Measurements from ENCODE around the gene RARB.
A peak's percentile ranks its signal among the peaks of the same experiment; 100 is the strongest.

The RARB gene

DNA sequence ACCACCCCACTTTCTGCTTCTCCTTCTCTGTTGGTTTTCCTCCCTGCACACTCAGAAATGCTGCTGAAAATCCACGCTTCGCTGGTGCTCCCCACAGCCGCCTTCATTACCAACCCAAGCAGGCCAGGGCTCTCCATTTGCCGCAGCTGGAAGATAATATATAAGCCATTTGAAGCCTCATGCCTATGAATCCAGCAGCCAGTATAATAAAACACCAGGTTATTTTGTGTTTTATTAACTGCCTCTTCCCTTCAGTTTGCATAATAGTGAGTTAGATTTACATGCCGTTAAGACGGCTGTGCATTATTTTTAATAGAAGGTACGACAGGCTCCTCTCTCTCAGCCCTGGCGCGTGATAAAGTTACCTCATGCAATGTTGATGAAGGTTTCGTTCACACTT, 150.0 kb downstream of the RARB start:
- no peak for DNase-seq (ENCODE audit: low spot score)

DNA sequence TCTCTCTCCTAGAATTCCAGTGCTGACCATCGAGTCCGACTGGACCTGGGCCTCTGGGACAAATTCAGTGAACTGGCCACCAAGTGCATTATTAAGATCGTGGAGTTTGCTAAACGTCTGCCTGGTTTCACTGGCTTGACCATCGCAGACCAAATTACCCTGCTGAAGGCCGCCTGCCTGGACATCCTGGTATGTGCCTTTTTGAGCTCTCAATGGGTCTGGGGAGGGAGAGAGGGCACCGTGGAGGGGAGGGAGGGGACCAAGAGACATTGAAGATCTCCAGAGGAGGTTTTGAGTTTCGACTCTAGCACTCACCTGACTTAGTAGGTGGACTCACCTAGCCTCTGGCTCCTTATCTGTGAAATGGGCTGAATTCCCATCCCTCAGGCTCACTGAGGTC, 152.5 kb downstream of the RARB start:
- no peak for DNase-seq (ENCODE audit: low spot score)

DNA sequence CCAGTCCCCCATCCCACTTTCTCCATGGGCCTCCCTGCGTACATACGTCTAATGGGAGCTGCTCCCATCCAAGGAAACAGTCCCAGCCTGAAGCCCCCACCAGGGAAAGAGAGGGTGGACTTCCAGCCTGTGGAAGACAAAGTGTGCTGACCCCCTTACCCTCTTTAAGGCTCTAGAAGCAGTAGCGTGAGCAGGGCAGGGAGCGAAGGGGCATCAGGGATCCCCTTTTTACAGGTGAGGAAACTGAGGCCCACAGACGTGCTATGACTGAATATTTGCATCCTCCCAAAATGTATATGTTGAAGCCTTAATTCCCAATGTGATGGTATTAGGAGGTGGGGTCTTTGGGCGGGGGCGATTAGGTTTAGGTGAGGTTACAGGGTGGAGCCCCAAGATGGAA, 153.3 kb downstream of the RARB start:
- no peak for DNase-seq (ENCODE audit: low spot score)

DNA sequence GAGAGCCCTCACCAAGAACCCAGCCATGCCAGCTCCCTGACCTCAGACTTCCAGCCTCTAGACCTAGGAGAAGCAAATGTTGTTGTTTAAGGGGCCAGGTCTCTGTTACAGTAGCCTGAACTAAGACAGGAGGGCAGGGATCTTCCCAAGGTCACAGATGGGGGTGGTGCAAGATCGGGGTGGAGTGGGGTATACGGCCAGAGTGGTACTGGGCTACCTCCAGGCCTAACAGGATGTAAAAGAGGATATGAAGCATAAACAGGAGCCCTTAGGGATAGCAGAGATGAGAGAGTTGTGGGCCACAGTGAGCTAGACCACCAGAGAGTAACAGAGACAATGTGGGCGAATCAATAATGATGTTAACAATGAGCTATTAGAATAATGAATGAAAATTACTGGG, 153.8 kb downstream of the RARB start:
- no peak for DNase-seq (ENCODE audit: low spot score)

DNA sequence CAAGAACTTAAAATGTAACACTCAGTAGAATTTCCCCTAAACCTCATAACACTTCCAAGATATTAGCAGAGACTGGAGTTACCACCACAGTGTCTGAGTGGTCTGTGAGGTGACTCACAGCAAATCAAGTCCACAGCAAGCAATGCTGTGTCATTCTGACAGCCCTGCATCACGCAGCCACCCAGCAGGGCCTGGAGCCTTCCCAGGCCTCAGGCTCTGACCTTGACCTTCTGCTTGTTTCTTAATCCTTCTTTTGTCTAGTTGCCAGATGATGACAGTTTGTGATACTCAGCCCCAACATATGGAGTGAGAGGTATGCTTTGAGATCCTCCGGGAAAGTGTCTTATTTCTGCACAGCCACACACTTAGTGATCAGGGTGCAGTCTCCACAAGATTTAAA, 154.2 kb downstream of the RARB start:
- peak; percentile 84 for DNase-seq (ENCODE audit: low spot score)

DNA sequence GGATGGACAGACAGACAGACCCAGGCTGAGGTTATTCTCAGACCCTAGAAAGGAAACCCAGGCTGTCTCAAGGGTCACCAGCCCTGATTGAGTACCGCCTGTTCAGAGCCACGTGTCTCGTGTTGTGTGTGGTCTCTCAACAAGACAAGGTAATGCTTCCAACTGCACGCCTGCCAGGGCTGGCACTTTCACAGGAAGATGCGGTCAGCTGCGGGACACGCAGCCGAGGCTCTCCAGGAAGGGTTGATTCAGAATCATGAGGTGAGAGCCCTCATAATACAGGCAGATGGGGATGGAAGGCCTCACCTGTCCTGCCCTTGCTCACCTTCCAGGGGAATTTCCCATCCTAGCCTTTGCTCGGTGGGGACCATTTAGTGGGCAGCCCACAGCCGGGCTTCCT, 155.3 kb downstream of the RARB start:
- no peak for DNase-seq (ENCODE audit: low spot score)

DNA sequence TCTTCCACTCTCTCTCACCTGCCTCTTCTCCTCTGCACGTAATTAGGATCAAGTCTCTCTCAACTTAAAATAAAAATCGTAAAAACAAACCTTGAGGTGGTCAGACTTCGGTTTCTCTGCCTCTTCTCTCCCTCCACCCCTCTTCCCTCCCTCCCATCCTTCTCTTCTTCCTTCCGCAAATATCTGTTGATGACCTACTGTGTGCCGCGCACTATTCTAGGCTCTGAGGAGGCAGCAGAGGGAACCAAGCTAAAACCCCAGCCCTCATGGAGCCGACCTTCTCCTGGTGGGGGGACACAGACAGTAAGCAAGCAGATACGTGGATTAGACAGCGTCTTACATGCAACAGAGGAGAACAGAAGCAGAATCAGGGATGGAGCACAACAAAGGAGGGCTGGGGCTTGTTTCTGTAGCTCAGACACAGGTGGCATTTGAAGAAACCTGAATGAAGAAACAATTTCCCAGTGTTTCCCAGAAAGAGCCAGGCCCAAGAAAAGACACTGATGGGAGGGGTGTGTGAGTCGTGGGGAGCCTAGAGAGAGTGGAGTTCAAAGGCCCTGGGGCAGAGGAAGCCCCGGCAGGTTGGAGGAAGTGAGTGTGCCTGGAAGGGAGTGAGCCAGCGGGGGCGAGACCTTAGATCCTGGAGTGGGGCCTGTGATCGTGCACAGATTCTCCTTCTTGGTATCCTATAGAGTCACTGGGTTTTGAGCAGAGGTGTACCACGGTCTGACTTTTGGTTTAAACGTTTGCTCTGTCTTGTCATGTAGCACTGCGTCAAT, 156.1 kb downstream of the RARB start:
- no peak for DNase-seq (ENCODE audit: low spot score)

DNA sequence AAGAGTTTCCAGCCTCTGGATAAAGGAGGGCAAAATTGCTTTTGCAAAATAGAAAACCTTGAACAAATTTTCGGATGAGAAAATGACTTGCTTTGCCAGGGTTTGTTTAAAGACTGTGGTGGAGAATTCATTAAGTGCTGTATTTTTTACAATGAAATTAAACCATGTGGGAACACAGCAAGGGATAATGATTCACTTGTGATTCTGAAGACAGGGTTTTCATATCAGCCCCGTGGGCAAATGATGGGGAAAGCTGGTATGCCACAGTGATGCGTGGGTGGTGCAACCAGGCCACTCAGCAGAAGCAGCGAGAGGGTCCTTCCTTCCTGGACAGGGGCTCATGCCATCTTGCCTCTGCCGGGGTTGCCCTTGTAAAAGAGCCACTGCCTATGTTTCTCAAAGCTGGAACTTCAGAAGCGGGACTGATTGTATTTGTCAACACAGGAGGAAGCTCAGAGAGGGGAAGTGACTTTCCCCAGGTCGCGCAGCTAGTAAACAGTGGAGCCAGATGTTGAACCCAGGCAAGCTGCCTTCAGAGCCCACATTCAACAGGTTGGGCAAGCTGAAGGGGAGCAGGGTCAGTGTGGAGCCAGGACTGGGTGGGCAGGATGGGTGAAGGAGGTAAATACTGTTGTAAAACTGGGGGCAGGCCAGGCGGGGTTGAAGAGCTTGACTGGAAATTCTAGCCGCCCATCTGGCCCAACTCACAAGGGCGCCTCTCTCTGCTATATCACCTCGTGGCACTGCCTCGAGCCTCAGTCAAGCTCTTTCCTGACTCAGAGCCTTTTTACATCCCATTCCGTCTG, 157.5 kb downstream of the RARB start:
- no peak for DNase-seq (ENCODE audit: low spot score)

DNA sequence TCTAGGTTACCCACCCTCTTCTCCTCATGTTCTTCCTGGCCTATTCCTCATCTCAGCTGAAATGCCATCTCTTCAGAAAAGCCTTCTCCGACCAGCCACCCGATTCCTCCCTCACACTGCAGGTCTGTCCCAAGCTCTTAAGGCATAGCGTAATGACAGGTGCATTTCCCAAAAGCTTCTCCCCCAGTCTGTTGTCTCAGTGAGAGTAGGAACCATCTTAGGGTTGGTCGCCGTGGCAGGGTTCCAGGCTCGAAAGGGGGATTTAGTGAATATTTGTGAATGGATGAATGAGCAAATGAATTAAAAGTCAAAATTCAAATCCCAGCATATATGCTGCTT, 158.1 kb downstream of the RARB start:
- no peak for DNase-seq (ENCODE audit: low spot score)

DNA sequence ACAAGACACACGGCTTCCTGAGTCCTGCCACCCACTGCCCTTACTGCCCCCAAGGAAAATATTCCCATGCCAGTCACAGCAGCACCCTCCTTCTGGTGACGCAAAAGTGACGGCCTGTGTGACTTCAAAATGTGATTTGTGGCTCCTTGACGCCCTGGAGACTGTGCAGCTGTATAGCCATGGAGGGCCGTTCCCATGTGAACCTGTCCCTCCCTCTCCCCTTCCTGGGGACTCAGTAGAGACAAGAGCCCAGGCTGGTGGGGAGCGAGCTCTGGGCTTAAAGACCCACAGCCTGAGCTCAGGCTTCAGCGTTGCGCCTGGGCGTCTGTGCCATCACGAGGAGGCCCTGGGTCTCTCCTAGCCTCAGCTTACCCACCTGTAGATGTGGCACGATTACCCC, 158.5 kb downstream of the RARB start:
- no peak for DNase-seq (ENCODE audit: low spot score)

DNA sequence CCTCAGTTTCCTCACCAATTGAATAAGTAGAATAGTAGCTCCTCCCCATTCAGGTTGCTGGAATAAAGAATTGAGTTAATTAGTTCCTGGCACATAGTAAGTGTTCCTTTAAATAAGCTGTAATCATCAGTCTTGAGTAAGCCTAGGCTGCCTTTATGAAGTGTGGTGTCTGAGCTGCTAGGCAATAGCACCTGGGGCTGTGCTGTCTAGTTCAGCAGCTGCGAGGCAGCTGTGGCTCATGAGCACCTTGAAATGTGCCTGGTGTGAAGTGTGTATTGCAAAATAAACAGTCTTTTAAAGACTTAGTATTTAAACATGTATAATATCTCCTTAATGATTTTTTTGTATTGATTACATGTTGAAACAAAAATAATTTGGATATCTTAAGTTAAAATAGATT, 159.0 kb downstream of the RARB start:
- no peak for DNase-seq (ENCODE audit: low spot score)

DNA sequence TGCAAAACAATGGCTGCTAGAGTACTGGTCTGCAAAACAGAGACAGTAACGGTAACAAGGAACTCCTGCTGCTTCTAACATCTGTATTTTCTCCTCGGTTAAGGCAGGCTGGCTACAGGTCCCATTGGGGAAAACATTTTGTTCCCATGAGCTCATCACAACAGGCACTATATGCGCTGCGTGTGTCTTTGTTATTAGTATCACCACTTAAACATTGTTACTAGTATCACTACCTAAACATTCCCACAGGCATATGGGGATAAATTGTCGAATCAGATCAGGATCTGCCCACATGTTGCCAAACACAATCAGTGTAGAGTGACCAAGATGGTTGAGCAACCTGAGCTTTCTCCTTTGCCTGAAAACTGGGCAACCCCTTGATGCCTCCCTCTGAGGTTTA, 159.5 kb downstream of the RARB start:
- DNase-seq (ENCODE audit: low spot score) = no peak

DNA sequence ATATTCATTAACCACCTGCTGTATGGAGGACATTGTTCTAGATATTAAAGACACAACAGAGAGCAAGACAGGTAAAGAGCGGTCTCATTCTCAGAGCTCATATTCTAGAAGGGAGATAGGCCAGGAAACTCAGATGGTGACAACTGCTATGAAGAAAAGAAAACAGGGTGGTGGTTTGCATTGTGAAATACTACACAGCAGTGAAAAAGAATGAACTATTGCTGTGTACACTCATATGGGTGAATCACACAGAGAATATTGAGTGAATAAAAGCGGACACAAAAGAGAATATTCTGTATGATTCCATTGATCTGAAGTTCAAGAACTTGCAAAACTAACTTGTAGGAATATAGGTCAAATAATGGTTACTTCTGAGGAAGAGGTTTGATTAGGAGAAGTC, 159.9 kb downstream of the RARB start:
- DNase-seq (ENCODE audit: low spot score) = no peak

DNA sequence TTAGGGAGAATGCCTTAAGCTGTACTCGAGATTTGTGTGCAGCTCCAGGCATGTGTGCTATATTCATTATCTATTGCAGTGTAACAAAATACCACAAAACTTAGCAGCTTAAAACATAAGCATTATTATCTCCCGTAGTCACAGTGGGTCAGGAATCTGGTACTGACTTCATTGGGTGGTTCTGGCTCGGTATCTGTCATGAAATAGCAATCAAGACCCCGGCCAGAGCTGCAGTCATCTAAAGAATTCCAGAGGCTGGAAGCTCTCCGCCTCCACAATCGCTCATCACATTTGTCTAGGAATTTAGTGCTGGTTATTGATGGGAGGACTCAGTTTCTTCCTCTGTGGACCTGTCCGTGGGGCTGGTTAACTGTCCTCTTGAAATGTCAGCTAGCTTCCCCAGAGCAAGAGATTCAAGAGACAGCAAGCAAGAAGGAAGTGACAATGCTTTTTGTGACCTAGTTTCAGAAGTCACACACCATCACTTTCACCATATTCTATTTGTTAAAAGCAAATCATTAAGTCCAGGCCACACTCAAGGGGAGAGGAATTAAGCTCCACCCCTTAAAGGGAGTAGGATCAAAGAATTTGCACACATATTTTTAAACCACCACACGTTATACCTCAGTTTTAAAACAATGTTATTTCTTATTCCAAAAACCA, 160.5 kb downstream of the RARB start:
- no peak for DNase-seq (ENCODE audit: low spot score)

DNA sequence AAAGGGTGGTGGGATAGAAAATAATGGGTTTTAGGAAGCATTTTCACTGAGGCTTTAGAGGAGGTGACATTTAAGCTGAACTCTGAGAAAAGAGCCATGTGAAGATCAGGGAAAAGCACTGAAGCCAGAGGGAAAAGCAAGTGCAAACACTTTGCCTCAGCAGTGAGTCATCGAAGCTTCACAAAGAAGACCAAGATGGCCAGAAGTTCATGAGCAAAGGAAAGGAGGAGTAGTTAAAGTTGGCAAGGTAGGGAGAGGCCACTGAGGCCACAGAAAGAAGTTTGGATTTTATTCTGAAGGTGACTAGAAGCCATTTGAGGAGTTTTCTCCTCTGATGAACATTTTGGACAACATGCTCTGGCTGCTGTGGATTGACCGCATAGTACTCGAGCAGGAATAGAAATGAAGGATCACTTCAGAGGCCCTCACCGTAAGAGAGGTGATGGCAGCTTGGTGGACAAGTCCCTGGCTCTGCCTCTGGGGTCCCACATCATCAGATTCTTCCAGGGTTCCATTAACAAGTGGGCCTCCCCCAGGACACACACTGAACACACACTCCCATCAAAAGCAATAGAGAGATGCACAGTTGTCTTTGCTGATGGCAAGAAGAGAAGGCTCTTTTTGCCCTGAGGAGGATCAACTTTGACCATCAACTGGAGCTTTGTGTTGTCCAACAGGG, 161.2 kb downstream of the RARB start:
- no peak for DNase-seq (ENCODE audit: low spot score)

DNA sequence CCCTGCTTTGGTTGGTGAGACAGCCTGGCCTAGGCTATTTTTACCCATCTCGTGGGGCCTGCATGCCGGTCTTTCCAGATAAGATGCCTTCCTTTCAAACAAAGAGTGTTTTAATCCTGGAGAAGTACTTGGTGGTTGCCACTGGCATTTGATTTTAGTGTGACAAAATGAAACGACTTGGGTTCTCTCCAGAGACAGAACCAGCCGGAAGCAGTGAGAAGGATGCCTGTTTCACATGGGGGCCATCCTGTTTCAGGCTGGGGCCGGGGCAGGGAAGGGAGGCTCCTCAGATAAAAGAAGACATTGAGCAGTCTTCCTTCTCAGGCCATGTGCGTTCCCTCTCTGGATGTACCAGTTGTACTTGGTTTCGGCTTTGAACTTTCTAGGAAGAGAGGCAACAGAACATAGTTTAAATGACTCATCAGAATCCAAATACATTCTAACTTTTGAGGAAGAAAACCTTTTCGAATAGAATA, 161.8 kb downstream of the RARB start:
- DNase-seq (ENCODE audit: low spot score) = peak; percentile 38

DNA sequence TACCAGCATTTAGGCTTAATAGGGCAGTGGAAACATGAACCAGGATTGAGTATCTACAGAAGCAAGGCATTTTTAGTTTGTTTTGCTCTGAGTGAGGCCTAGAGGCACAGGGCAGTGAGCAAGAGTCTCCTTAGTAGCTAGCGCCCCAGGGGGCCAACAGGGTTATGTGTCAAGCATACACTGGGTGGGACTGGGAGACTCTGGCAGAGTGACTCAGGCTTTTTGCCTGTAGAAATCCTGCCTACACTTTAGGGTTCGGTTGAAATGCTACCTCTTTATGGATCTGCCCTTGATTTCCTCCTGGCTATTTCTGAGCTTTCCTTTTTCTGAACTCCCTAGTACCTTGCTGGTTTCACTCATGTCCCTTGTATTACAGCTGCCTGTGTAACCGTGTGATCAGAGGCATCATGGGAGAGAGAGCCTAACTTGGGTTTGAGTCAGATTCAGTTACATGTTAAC, 164.5 kb downstream of the RARB start:
- DNase-seq (ENCODE audit: low spot score) = peak; percentile 44

DNA sequence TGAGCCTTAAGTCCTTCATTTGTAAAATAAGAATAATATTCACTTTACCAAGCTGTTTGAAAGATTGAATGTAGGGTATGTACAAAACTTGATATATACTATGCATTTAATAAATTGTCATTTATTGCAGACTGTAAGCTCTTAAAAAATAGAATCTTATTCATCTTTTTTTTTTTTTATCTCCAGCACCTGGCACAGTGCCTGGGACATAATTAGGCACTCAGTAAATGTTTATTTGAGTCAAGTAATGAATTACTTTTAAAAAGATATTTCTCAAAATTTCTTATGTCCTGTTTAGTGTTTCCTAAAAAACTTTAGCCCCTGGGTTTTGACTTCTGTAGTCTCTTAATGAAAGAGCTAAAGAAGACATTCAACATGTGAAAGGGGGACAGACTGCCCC, 164.9 kb downstream of the RARB start:
- no peak for DNase-seq (ENCODE audit: low spot score)

DNA sequence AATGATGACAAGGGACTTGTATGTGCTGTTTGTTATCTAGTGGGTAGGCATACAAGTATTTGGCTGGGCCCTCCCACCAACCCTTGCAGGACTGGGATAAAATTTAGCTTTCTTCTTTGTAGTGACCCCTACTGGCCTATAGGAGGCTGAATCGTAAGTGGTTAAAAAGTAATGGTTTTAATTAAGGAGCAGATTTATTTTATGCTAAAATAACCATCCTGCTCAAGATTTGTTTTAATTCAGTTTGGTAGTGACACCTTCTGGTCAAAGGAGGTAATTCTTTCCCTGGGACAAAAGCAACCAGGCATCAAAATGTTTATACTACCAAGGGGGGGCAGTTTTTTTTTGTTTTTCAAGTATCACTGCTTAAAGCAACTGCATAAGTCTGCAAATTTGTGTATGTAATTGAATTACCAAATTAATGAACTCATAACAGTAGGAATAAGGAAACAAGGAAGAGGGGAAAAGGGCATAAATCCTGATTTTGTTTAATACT, 166.0 kb downstream of the RARB start:
- peak; percentile 19 for DNase-seq (ENCODE audit: low spot score)

DNA sequence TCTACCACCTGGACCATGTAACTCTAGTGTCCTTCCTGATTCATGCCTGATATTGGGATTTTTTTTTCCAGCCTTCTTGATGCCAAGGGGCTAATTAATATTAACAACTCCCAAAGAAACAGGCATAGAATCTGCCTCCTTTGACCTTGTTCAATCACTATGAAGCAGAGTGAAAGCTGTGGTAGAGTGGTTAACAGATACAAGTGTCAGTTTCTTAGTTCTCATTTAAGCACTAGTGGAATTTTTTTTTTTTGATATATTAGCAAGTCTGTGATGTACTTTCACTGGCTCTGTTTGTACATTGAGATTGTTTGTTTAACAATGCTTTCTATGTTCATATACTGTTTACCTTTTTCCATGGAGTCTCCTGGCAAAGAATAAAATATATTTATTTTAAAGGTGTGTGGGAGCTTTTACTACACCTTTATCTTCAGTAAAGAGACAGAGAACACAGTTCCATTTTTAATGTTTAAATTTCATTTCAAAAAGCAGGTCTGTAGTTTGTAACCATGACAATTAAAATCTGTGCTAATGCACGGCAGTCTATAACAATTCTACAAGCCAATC, 169.6 kb downstream of the RARB start:
- no peak for DNase-seq (ENCODE audit: low spot score)

DNA sequence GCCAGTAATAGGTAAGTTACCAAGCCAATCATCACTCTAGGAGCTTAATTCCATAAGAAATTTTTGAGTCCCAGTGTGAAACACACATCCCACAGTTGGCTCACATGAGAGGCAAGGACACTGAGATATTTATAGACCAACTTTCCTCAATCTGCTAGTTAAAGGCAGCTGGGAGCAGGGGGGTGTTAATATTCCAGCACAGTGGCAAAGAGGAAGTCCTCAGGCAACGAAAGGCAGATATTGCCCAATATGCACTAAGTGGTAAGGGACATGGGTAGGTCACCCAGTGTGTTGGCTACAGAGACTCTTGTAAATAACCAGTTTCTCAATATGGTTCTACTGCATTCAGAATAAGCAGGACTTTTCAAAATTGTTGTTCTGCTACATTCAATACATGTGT, 175.6 kb downstream of the RARB start:
- DNase-seq (ENCODE audit: low spot score) = no peak

Measured in hepatic stellate cell (primary cell).